ENCODE results near the gene LAMA5.

LAMA5 gene

GRCh38 chr20:62311832-62312661, 55.1 kb downstream of the LAMA5 start:
- DNase-seq: no peak

DNA sequence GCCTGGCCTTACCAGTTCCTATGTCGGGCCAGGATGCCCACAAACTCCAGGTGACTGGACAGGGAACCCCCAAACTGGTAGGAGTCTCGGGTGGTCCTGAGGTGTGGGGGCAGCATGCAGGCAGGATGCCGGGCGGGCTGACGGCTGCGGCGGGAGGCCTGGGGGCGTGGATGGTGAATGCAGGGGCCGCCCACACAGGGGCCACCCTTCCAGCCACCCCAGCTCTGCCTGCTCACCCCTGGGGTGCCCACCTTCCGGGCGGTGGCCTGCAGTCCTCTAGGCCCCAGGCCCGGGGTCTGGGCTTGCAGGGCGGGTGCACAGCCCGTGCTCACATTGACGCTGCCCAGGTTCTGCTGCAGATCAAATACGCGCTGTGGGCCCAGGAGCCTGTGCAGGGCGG, 56.0 kb downstream of the LAMA5 start:
- DNase-seq: no peak

GRCh38 chr20:62310757-62311121, 56.4 kb downstream of the LAMA5 start:
- DNase-seq: no peak

DNA sequence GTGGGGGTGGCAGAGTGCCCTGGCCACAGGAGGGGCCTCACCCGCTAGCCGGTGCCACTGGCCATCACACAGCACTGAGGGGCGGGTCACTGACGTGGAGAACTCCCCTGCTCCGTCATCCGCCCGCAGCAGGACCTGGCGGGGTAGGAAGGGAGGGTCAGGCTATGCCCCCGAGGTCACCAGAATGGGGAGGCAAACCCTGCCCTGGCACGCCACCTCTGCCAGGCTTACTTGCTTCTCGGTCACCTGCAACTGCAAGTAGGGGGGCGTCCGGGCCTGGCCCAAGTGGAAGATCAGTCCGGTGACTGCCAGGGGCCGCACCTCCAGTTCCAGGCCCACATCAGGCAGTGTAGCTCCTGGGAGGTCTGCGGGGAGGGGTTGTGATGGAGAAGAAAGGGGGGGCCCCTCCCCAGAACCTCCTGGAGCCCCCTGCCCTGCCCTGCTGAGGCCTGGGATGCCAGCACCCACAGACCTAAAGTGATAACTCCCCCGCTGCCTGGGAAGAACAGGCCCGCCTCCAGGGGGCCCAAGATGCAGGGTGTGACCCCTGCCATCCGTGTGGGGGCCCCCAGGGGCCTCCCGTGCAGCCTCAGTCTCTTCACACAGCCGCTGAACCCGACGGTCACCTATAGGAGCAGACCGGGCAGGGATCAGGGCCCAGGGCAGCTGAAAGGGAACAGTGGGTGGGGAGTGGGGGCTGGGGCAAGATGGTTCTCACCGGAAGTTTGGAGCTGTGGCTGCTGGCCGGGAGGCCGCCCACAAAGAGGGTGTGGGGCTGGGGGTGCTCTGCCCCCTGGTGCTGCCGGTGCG, 57.0 kb downstream of the LAMA5 start:
- DNase-seq: no peak

- no peak for DNase-seq
Measured at GRCh38 chr20:62309198-62309944, 57.7 kb downstream of the LAMA5 start.

DNA sequence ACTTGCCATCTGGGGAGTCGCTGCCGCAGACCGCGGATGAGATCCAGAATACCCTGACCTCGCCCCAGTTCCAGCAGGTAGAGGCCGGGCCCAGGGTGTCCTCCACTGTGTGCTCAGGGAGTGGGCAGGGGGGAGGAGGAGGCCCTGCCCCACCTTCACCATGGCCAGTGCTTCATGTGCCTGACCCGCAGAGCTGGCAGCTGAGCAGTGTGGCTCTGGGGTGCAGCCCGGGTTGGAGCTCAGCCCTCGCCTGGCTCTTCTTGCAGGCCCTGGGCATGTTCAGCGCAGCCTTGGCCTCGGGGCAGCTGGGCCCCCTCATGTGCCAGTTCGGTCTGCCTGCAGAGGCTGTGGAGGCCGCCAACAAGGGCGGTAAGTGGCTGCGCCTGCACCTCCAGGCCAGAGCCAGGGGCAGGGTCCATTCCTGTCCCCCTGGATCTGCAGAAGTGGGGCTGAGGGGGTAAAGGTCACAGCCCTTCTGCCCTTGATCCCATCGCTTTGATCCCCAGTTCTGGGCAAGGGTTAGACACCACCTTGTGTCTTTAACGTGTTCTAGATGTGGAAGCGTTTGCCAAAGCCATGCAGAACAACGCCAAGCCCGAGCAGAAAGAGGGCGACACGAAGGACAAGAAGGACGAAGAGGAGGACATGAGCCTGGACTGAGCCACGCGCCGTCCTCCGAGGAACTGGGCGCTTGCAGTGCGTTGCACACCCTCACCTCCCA, 58.9 kb downstream of the LAMA5 start:
- no peak for DNase-seq

DNA sequence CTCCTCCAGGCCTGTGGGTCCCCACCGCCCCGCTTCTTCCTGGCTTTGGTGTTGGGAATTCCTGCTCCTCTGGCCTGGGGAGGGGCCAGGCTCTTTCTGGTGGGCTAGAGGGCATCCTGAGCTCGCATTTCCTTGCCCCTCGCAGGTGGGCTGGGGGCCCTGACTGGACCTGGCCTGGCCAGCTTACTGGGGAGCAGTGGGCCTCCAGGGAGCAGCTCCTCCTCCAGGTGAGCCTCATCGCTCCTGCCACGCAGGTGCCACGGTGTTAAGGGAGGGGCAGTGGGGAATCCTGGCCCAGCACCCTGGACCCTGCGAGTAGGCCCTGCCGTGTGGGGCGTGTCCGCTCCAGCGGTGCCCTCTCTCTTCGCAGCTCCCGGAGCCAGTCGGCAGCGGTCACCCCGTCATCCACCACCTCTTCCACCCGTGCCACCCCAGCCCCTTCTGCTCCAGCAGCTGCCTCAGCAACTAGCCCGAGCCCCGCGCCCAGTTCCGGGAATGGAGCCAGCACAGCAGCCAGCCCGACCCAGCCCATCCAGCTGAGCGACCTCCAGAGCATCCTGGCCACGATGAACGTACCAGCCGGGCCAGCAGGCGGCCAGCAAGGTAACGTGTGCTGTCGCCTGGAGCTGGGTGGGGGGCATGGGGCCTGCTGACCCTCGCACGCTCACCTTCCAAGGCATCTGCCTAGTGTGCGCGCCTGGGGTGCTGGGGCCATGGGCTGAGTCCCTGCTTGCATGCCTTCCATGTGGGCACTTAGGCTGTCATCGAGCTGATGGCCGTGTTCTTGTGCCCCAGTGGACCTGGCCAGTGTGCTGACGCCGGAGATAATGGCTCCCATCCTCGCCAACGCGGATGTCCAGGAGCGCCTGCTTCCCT, 59.6 kb downstream of the LAMA5 start:
- DNase-seq: no peak

- no peak for DNase-seq
Measured at GRCh38 chr20:62306414-62307187, 60.5 kb downstream of the LAMA5 start.

- no peak for DNase-seq
Measured at GRCh38 chr20:62305765-62306413, 61.2 kb downstream of the LAMA5 start.

GRCh38 chr20:62305149-62305764, 61.9 kb downstream of the LAMA5 start:
- DNase-seq: no peak

GRCh38 chr20:62304331-62305148, 62.6 kb downstream of the LAMA5 start:
- DNase-seq: no peak

DNA sequence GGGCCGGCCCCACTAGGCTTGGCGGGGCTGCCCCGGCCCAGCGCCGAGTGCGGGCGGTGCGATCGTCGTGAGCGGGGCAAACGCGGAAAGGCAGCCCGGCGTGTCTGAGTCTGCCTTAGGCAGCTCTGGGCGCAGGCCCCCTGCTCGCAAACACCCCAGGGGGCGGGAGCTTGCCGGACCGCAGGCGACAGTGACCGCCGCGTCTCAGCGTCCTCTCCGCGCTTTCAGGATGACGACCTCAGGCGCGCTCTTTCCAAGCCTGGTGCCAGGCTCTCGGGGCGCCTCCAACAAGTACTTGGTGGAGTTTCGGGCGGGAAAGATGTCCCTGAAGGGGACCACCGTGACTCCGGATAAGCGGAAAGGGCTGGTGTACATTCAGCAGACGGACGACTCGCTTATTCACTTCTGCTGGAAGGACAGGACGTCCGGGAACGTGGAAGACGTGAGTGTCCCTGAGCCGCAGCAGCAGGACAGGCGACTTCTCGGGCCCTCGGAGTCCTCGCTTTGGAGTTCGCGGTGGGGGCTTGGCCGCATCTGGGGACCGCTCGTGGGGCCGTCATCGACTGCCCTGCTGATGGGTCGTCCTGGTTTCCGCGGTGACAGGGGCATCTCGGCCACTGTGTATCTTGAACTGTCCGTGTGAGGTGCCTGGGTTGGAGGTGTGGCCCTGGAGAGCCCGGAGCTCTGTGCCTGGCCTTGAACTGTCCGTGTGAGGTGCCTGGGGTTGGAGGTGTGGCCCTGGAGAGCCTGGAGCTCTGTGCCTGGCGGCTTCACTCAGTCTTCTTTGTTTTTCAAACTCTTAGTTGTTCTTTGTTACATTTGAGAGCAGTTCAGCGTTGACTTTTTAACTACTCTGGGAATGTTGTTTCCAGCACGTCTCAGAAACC, 63.5 kb downstream of the LAMA5 start:
- no peak for DNase-seq

- DNase-seq: no peak
Measured at GRCh38 chr20:62303062-62303339, 64.1 kb downstream of the LAMA5 start.

- peak; percentile 95 for DNase-seq
Measured at GRCh38 chr20:62302341-62303061, 64.6 kb downstream of the LAMA5 start, which contains the start of gene ADRM1. Gene ADRM1, plus strand, starts transcription at chr20:62302997. Its CDS starts 572 bp downstream, at chr20:62303569.

GRCh38 chr20:62301773-62302340, 65.3 kb downstream of the LAMA5 start:
- peak; percentile 75 for DNase-seq

DNA sequence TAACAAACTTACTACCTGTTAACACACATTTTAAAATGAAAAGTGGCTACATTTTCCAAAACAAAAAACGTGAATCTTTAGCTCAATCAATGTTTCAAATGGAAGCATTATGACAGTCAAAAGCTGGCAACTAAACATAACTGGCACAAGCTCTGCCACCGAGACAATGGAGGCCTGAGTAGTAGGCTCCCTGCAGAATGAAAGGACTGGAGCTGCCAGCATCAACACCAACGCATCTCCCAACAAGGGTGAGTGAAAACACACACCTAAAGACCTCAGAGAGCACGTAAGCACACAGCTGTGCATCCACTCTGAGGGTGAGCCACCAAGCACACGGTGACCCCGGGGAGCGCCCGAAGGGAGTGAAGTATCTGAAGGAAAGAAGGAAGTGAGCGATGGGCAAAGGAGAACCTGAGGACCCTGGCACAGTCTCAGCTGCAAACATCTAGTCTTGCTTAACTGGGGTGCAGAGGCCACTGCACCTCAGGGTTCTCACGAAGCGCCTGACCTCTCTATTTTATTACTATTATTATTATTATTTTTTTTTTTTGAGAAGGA, 65.9 kb downstream of the LAMA5 start:
- DNase-seq: no peak

DNA sequence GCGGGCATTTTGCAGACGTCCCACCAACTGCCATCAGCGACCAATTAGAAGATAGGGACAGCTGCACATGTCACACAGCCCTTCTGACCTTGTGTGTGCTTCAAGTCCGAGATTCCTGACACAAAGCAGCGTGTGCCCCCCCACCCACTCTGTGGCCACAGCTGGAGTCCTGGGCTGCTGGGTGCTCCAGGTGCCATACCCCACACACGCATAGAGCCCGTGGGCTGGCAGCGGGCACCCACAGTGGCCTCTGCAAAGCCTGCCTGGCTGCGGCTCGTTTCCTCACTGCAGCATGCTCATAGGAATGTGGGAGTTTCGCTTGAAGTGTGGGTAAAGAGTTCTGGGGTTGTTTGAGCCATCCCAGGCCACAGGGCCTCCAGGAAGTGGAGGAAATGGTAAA, 66.8 kb downstream of the LAMA5 start:
- DNase-seq: no peak
